SKM-1 treated with dmso at 0.1 percent for 144 hours (cell line): ENCODE results near the gene SERPINB10.

ENCODE experiments used
- DNase-seq: peaks from one replicate; lab custom pipeline; 2025; ENCODE audit not compliant: unreplicated experiment; lab: John Stamatoyannopoulos, UW

SERPINB10 gene, protein sequence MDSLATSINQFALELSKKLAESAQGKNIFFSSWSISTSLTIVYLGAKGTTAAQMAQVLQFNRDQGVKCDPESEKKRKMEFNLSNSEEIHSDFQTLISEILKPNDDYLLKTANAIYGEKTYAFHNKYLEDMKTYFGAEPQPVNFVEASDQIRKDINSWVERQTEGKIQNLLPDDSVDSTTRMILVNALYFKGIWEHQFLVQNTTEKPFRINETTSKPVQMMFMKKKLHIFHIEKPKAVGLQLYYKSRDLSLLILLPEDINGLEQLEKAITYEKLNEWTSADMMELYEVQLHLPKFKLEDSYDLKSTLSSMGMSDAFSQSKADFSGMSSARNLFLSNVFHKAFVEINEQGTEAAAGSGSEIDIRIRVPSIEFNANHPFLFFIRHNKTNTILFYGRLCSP

DNA sequence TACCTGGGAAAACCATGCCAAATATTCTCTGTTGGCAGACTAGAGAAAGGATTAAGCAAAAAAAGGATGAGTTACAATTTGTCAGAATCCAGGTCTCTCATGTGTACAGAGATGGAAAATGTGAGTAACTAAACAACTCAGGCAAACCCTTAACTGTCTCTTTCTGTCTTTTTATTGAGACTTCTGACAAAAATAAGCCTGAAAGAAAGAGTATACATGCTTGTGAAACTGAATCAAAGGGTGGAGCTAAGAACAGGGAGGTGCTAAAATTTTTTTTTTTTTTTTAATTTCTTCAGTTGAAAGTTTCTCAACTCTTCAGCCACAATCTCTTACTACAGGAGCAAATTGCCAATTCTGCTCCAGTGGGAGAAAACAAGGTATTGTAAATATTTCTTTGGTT, at the start of gene SERPINB10:
SERPINB10 (plus strand) TSS at position 295 of the 400 bp plus-strand sequence. CDS start 7,553 bp downstream, outside the sequence.
- DNase-seq = peak; percentile 5

DNA sequence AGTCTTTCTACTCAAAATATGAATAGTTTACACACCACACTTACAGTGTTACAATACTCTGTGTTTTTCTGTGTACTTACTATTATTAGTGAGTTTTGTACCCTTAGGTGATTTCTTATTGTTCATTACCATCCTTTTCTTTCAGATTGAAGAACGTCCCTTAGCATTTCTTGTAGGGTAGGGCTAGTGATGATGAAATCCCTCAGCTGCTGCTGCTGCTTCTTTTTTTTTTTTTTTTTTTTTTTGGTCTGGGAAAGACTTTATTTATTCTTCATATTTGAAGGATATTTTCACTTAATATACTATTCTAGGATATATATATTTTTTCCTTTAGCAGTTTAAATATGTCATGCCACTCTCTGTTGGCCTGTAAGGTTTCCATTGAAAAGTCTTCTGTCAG, 49.3 kb upstream of the SERPINB10 start:
- DNase-seq = peak; percentile 32

DNA sequence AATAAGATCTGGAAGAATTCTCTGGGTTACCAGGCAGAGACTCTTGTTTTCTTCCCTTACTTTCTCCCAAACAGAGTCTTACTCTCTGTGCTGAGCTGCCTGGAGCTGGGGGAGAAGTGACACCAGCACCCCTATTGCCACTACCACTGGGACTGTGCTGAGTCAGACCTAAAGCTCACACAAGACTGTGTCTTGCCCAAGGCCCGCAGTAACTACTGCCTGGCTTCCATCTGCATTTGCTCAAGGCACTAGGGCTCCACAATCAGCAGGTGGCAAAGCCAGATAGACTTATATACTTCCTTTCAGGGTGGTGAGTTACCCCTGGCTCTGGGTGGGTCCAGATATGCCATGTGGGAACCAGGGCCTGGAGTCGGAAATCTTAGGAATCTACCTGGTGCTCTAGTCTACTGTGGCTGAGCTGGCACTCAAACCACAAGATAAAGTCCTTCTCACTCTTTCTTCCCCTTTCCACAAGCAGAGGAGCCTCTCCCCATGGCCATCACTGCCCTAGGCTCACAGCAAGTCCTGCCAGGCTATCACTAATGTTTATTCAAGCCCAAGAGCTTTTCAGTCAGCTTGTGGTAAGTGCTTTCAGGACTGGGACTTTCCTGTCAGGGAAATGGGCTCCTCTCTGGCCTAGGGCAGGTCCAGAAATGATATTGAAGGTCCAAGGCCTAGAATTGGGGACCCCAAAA, 47.8 kb upstream of the SERPINB10 start:
- peak; percentile 21 for DNase-seq

DNA sequence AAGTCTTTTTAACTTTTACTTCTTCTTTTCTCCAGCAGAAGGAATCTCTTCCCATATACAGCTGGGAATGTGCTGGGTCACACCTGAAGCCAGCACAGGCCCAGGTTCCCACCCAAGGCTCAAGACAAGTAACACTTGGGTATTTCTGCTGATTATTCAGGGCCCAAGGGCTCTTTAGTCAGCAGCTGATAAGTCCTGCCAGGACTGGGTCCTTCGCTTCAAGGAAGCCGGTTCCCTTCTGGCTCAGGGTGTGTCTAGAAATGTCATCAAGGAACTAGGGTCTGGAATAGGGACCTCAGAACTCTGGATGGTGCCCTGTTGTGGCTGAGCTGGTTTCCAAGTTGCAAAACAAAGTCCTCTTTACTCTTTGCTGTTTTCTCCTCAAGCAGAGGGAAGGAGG, 47.2 kb upstream of the SERPINB10 start:
- no peak for DNase-seq

DNA sequence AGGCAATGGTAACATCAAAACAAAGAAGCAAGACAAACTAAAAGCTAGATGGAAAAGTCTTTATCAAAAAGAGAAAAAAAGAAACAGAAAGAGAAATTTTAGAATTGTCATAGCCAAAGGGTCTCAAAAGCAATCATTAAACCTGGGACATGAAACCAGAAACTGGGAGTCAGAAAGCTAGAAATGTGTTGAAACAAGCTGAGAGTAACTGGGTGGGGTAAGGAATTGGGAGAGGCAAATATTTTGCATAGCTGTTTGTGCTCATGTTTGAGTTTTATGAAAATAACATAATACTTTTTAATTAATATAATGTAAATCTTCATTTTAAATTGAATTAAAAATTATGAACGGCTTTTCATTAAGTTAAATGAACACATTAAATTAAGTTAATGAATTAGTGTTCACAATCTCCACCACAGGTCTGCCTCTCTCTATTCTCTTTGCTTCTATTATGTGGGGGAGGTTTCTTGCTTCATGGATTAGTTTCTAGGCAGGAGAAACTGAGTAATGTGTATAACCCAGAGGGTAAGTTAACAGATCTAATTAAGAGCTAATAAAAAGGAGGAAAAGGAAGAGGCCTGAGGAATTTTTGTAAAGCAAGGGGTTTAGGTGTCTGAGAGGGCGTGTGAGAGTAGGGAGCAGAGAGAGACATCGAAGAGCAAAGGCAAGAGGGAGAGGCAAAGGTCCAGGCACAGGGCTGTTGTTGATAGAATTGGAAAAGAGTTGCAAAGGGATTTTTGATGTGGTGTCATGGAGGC, 40.2 kb upstream of the SERPINB10 start:
- no peak for DNase-seq

DNA sequence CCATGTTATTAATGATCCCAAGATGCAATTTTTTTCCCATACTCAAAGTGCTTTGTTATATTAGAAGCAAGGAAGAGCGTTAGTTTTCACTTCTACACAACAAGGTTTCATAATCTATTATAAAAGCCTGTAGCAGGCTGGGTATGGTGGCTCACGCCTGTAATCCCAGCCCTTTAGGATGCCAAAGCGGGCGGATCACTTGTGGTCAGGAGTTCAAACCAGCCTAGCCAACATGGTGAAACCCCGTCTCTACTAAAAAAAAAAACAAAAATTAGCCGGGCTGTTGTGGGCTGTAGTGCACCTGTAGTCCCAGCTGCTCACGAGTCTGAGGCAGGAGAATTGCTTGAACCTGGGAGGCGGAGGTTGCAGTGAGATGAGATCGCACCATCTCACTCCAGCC, 39.2 kb upstream of the SERPINB10 start:
- DNase-seq = no peak

DNA sequence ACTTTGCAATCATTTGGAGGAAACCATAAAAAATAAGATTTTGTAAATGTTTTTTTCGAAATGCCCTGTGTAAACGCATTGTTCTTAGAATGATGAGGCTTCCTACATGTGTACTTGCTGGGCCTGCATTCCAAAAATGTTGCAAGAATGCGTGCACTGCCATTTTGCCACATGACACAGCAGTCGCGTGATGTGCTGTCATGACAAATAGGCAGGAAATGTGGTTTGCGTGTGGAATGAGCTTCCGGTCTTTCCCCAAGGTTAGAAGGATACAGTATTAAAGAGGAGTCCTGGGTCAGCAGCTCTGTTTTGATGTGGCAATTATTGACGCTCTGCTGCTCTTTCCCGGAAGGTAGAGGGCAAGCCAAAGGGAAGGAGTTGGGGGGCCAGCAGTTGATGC, 38.4 kb upstream of the SERPINB10 start:
- DNase-seq = no peak

DNA sequence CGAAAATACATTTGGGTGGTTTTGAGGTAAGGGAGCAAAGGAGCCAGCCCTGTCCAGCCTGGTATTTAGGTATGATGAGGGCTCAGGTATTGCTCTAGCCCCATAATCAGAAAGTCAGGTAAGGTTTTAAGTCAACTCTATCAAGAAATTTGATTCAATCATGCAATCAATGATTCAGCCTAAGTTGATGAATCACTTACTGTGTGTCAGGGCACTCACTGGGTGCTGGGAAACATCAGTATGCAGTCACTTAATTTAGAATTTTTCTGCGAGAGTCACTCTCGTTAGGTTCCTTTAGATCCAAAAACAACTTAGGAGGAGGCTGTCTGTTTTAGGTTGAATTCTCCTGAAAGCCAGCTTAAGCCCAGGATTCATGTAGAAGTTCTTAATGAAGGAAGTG, 37.9 kb upstream of the SERPINB10 start:
- no peak for DNase-seq

DNA sequence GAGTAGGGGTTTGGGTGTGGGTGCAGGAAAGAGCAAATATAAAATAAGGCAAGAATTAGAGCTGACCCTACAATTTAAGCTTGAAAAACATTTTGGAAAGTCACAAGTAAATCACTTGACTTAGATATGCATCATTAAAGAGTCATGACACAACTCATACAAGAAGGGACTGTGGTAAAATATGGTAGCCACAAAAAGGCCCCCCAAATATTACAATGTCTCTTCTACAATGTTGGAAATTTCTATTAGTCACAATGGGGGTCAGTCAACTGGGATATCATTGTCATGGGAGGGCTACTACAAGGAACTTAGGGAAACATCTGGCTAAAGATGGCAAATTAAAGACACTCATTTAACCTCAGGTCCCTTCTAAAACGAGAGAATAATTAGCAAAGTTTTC, 35.9 kb upstream of the SERPINB10 start:
- no peak for DNase-seq

DNA sequence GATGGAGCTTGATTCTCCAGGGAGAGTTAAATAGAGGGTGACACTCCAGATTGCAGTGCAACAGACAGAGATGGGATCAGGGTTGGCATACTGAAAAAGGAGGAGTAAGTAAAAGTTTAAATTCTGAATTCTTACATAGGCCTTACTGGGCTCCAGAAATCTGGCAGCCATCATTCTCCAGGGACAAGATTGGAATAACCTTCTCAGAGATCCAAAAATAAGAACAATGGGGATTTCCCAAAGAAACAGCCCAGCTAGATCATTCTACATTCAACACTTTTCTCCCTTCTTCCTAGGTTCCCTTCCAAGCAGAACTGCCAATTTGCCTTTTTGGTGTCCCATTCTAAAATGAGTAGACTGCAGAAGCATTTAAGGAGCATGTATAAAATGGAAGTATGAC, 35.2 kb upstream of the SERPINB10 start:
- no peak for DNase-seq

DNA sequence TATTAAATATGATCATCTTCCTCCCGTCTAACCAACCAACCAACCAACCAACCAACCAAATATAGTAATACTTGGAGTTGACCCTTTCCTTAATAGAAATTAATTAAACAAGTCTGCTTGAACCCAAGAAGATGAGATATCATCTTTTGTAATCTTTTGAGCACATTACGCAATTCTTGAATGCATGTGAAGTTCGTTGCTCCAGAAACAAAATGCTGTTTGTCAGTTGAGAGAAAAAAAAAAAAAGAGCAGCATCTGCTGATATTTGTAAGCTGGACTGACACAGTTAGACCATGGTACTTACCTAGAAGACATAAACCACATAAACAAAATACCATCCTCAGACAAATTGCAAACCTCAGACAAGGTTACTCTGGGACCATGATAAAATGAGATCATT, 29.4 kb upstream of the SERPINB10 start:
- DNase-seq = peak; percentile 54

DNA sequence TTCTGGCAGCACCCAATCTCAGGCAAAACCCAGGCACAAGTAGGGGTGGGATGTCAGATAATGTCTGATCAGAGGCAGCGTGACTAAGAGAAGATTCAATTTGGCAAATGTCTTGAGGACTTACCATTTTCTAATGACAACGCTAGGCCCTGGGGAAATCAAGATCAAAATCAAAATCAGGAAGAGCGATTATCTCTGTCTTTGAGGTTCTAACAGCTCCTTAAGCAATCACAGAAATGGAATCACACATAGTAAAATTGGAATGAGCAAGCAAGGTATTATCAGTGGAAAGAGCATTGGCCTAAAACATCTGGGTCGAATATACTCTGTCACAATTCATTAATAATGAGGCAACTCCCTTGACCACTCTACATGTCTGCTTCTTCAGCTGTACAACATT, 28.8 kb upstream of the SERPINB10 start:
- no peak for DNase-seq

DNA sequence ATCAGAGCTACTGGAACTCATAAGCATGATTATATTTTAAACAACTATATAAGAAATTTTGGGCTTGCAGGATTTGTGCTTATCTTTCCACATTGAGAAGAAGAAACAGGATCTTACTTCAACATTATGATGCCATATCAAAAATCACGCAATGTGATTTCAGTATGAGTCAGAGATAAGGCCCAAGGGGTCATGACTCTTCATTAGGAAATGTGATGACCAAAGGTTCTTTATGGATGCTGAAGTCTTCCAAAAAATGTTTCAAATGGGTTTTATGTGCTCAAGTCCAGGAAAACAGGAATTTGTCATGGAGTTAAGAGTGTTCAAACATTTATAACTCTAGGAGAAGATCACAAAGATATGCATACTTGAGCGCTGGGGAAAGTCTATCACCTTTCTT, 28.0 kb upstream of the SERPINB10 start:
- peak; percentile 26 for DNase-seq

DNA sequence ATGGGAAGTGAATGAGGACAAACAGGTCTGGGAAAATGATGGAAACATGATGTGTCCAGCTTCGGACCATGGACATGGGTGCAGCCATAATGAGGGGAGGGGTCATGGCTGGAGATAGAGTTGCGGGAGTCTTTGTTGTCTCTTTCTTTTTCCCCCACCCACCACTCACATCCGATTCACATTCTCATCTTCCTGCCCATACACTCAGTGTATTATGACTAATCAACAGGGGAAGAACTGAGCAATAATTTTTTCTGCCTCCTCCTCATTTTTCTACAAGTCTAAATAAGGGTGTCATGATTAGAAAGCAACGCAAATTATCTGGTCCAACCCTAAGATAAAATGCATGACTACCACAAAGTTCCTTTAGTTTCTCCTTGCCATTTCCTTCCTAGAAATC, 25.9 kb upstream of the SERPINB10 start:
- no peak for DNase-seq

DNA sequence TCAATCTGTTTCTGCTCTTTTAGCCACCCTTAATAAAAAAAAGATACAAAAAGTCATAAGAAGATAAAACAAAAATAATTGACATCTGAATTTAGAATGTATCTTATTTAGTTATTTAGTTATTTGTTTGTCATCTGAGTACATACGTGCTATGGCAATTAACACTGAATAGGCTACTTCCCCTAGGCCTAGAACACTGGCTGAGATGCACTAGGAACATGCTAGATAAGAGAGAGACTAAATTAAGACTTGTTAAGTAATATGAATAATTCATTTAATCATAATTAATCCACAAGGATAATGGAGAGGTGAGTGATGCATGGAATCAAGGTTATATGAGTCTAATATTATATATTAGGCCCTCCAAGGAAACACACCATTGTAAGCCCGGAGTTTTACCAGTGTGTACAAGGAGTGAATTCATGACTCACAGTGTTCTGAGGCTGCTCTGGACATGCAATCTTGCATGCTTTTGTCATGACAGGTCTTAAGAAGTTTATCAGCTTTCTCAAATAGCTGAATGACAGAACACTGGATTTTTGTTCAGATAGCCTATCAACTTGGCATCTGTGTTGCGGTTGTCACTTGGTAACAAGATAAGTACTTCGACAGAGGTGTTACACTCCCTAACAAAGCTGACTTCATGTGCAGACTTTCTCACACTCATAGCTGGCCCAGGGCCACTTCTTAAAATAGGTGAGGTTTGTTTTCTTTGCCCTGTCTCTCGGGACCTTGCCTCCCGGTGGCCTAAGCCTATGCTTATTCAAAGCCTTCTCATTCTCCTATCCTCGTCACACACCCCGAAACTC, 25.2 kb upstream of the SERPINB10 start:
- DNase-seq = no peak

DNA sequence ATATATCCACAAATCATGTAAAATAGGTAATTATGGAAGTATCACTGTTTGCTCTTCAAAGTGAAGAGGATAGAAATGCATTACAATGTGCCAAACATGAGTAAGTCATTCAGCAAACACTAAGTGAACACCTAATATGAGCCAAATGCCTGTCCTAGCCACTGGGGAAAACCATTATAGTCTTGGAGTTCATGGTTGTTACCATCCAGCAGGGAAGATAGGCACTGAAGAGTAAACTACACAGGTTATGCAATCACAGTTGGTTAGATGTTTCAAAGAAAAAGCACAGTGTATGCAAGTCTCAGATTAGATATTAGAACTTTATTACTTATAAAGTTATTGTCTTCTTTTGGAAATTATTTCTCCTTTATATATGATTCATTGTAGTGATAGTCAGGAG, 24.1 kb upstream of the SERPINB10 start:
- peak; percentile 2 for DNase-seq

DNA sequence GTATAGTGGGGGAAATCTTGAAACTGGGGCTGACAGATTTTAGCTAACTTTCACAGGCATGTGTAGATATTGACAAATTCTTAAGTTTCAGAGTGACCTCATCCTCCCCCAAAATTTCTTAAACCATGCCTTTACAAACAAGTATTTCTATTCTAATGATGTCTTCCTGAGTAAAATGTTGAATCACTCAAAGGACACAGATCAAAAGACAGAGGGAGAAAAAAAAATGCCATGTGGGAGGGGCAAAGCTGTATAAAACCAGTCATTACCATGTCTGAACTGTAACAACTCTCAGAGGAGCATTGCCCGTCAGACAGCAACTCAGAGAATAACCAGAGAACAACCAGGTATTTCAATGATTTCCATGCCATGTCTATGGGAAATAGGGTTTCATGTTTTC, 20.3 kb upstream of the SERPINB10 start, which contains the start of gene SERPINB2:
SERPINB2 (plus strand) TSS at position 282 of the 400 bp plus-strand sequence. CDS start 3,740 bp downstream, outside the sequence.
- DNase-seq = no peak

DNA sequence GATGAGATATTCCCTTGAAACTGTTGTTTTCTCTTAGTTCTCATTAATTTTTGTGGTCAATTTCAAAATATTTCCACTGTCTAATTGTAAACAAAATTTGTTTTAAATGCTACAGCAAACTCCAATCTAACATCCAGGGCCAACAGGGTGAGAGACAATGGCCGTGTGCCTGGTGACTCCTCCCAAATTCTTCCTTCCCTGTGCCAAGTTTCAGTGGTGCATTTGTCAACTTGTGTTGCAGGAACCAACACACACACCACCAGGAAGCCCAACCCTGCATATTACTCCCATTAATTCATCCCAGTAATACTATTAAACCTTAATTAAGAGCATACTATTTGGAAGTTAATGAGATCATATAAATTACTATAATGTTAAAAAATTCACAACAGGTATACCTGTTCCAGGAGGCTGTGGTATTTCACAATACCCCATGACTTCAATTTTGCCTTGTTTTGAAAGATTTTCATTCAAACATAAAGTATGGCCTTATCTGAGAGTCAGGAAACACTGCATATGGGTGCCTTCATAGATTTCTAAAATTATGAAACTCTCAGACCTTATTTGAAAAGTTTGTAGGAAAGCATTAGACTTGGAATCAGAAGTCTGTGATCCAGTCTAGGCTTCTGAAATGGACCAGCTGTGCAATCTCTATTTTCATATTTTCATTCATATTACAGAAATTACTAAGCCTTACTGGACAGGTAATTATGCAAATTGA, 19.1 kb upstream of the SERPINB10 start:
- DNase-seq = no peak

DNA sequence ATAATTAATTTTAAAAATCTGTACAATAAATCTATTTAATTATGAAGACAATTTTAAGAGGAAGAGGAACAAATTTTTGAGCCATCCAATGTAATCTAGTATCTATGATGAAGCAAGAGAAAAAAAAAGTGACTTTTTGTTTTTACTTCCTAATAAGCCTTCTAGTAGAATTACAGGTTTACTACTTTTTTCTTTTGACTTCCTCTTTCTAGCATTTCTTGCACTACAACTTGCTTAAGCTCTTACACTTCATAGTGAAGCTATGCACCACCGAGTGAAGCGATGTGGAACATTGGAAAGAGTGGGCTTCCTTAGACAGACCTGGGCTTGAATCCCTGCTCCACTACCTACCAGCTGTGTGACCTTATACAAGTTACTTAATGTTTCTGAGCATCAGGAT, 18.1 kb upstream of the SERPINB10 start:
- DNase-seq = peak; percentile 97
